AG04450 (cell line): Measurements from ENCODE around the gene NRTN. TPM values are rescaled to one million over a fixed set of nuclear protein-coding genes. Genes with fewer than 3 reads are reported as not detected.

ENCODE experiments used
- CTCF ChIA-PET: fragments of 300-600, 350-600 bp; formaldehyde crosslinking; extraction: SDS; loops from one replicate; lab custom pipeline; 2022; ENCODE audit warnings: antibody characterized with exemption, inconsistent platforms; lab: Charles Lee
- POLR2A ChIA-PET: fragments of 350-600 bp; formaldehyde crosslinking; extraction: SDS; loops from one replicate; lab custom pipeline; 2021; ENCODE audit warnings: antibody characterized with exemption, inconsistent platforms; lab: Yijun Ruan, JAX
- DNase-seq: peaks from one replicate; pipeline ENCODE4 v3.0.0-alpha.2; 2011; ENCODE audit warnings: low read depth, low spot score
- H3K27ac ChIP-seq: one replicate; pipeline ENCODE4 v1.5.1; 2012; ENCODE audit warnings: low read depth, low read length, control low read depth
- H3K27me3 ChIP-seq: one replicate; pipeline ENCODE4 v1.6.0; 2012; ENCODE audit warnings: low read length; ENCODE audit not compliant: control insufficient read depth, insufficient read depth
- H3K4me3 ChIP-seq: 2 replicates; pipeline ENCODE4 v1.5.1; 2011; ENCODE audit warnings: mild to moderate bottlenecking, low read depth, low read length, control low read depth
- H3K9me3 ChIP-seq: 2 replicates; pipeline ENCODE4 v1.5.1; 2012; ENCODE audit warnings: low read length; ENCODE audit not compliant: control insufficient read depth, insufficient read depth
- polyA plus RNA-seq: library from polyadenylated mRNA; depleted of rRNA; stranded (reverse); fragments of >200 nt; gene quantifications from 2 replicates; pipeline ENCODE4 v1.2.3, GENCODE V29; 2011
- TF ChIP-seq, protein P1 (sequence below): IDR thresholded peaks from 2 replicates; pipeline ENCODE4 v1.5.1; 2011; ENCODE audit warnings: low read depth, low read length, control low read depth, inconsistent platforms

Gene NRTN
- polyA plus RNA-seq, 1 experiment = 0.24 TPM

DNA sequence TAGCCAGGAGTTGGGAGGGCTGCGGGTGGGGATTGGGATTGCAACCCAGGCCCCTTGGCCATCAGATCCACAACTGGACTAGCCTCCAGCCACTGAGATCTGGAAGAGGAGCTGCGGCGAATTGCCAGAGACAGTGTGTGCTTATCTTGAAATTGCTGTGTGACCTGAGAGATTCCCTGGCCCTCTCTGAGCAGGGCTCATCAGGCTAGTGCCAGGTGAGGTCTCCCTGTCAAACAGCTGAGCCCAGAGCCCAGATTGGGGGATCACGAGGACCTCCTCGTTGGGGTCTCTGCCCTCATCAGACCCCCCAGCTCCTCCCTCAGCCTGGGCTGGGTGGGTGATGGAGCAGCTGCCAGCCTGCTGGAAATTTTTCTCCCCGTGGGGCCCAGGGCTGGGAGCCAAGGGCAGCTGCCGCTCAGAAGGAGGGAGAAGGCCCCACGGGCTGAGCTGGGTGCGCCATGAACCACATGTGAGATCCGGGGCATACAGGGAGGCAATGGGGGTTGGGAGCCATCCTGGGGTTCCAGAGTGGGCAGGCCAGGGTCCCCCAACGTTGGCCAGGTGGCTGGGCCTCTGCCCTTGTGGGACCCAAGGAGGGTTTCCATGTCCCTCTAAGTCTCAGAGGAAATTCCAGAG is 58.3 kb downstream of the NRTN start:
- ChIA-PET POLR2A (no interaction called here), CTCF (interaction anchor here (1.8 kb wide), 1 partner anchor 59 kb away, joined by 5 read pairs; no protein-coding TSS in a partner anchor)
- H3K27me3 ChIP-seq = peaks cover 3% of the 10 kb centered on the region
- no peak for DNase-seq
- no peak overlapping the region for H3K4me3 ChIP-seq
- TF ChIP-seq, protein P1, sequence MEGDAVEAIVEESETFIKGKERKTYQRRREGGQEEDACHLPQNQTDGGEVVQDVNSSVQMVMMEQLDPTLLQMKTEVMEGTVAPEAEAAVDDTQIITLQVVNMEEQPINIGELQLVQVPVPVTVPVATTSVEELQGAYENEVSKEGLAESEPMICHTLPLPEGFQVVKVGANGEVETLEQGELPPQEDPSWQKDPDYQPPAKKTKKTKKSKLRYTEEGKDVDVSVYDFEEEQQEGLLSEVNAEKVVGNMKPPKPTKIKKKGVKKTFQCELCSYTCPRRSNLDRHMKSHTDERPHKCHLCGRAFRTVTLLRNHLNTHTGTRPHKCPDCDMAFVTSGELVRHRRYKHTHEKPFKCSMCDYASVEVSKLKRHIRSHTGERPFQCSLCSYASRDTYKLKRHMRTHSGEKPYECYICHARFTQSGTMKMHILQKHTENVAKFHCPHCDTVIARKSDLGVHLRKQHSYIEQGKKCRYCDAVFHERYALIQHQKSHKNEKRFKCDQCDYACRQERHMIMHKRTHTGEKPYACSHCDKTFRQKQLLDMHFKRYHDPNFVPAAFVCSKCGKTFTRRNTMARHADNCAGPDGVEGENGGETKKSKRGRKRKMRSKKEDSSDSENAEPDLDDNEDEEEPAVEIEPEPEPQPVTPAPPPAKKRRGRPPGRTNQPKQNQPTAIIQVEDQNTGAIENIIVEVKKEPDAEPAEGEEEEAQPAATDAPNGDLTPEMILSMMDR = no peak
- H3K27ac ChIP-seq = no peak overlapping the region
- no peaks in the 10 kb centered on the region for H3K9me3 ChIP-seq

DNA sequence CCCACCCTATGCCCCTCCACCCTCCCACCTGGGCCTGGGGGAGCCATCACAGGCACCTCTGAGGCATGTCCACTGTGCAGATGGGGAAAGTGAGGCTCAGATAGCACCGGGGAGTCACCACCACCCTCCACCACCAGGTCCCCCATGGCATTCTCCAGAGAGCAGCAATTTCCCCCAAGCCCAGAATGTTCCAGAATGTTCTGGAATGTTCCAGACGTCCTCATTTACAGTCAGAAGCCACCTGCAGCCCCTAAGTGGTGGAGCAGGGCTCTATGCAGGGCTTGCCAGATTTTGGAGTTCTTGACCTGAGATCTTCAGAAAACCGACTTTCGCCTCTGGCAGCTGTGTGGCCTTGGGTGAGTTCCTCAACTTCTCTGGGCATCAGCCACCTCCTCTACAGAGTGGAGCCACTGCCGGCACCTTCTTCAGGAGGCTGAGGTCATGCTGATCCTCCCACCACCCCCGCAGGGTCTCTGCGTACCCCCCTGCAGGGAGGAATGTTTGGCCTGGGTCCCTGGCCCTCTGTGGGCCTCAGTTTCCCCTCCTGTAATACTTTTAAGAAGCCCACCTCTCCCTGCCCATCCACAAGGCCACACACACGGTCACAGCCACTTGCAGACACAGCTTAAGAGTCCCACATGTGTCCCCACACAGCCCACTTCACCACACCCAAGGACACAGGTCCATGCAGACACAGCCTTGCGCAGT is 59.3 kb downstream of the NRTN start:
- no peak for DNase-seq
- POLR2A ChIA-PET = no interaction called here
- H3K27ac ChIP-seq = no peak overlapping the region
- CTCF ChIA-PET = no interaction called here
- H3K27me3 ChIP-seq = peaks cover 3% of the 10 kb centered on the region
- no peak overlapping the region for H3K4me3 ChIP-seq
- no peaks in the 10 kb centered on the region for H3K9me3 ChIP-seq
- TF ChIP-seq, protein P1 = no peak

GRCh38 chr19:5864725-5865486 is 60.0 kb downstream of the NRTN start:
- POLR2A ChIA-PET = no interaction called here
- Histone ChIP-seq H3K27ac (no peak overlapping the region), H3K9me3 (no peaks in the 10 kb centered on the region), H3K27me3 (peaks cover 3% of the 10 kb centered on the region), H3K4me3 (no peak overlapping the region)
- DNase-seq = no peak
- TF ChIP-seq, protein P1 = 0 out of 2 replicates have a peak, but pooled peaks have one; percentile 17
- CTCF ChIA-PET = no interaction called here

DNA sequence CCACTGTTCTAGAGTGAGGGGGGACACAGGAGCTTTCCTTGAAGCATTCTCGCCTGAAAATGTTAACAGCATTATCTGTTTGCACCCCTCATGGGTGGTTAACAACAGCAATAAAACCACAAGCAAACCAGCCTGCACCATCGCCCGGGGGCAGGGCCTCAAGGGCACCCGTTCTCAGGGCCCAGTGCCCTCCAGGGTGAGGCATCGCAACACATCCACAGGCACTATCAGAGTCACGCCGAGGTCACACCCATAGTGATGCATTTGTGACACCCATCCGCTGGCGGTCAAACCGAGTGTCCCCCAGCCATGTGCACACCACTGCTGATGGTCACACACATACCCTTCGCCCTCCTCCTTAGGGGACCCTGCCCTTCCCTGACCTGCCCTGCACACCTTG is 60.9 kb downstream of the NRTN start:
- POLR2A ChIA-PET = no interaction called here
- TF ChIP-seq, protein P1 = no peak

More for the DNA sequence above, 60.9 kb downstream of the NRTN start:
- Histone ChIP-seq H3K4me3 (no peak overlapping the region), H3K27me3 (peaks cover 6% of the 10 kb centered on the region), H3K9me3 (no peaks in the 10 kb centered on the region), H3K27ac (no peak overlapping the region)
- DNase-seq = no peak
- CTCF ChIA-PET = no interaction called here
